GM03348 (cell line): ENCODE measurements around the gene OLA1.

Source experiments
- DNase-seq: peaks from one replicate; pipeline ENCODE4 v3.0.0; 2012; ENCODE audit warnings: low spot score

OLA1 gene

DNA sequence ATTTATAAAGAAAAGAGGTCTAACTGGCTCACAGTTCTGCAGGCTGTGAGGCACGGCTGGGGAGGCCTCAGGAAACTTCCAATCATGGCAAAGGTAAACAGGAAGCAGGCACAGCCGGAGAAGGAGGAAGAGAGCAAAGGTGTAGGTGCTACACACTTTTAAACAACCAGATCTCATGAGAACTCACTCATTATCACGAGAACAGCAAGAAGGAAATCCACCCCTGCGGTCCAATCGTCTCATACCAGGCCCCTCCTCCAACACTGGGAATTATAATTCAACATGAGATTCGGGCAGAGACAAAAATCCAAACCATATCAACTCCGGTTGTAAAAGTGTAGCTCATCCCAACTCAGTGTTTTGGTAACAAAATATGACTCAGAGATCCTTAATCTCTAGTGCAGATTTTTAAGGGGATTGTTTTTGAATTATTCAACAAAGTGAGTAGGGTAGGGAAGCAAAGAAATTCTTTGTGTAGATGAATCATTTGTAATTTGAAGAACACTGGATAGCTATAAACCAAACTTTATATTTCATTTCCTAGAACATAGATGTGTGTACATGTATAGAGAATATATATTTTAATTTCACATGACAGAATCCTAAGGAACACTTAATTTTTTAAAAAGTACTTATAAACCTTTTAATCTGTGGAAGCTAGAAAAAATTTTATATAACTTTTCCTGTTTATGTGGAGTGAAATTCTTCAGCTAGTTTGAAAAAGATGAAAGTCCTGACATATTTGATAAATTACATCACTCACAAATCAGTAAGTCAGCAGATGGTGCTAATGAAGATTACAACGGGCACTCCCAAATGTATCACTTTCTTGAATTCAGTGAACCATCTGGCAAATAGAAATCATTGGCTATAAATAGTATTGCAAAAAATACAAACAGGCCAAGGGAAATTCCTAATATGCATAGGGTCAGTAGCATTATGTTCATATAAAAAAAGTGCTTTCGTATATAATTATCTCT, 130.1 kb downstream of the OLA1 start:
- DNase-seq: peak; percentile 53

DNA sequence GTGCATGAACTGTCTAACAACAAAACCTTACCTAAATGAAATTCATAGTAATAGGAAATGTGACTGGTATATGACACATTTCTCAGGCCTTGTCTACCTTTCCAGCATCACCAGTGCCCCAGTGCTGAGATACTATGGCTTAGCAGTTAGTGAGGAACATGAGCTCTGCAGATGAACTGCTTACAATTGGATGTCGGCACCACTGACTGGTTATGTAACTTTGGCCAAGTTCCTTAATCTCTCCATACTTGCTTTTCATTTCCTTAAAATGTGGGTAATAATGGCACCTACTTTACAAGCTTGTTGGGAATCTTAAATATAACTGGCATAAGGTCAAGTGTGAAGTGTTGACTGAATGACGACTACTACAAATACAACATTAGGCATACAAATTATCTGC, 136.3 kb downstream of the OLA1 start:
- DNase-seq: no peak

DNA sequence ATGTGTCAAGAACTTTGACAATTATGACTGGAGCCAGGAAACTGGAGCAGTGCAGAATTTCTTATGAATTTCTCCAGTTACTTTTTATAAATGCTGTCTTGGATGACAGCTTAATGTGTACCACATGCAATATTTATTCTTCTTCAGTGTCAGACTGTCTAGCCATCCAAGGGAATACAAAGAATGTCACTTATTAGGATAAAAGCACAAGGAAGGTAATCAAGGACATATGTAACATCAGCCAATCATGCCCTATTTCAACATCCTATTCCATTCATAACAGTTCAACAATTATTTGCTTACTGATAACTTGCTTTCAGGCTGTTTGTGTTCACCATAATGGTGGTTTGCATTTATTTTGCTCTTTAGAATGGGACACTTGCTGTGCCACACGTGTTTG, 139.8 kb downstream of the OLA1 start:
- DNase-seq: no peak

DNA sequence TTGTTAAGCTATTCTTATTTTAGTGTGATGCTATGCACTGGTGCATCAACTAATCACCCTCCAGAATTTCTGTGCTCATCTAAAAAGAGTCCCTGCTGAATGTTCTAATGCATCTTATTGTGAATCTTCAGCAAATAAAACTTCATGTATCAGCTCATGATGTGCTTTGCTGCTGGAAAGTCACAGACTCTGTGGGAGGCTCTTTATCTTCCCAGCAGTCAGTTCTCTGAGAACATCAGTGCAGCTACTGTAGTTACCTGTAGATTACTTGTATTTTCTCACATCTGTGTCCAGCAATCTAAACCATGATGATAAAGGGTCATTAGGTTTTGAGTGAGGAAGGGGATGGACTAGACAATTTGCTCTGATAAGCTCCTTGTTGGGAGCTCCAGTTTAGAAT, 141.6 kb downstream of the OLA1 start:
- DNase-seq: no peak

DNA sequence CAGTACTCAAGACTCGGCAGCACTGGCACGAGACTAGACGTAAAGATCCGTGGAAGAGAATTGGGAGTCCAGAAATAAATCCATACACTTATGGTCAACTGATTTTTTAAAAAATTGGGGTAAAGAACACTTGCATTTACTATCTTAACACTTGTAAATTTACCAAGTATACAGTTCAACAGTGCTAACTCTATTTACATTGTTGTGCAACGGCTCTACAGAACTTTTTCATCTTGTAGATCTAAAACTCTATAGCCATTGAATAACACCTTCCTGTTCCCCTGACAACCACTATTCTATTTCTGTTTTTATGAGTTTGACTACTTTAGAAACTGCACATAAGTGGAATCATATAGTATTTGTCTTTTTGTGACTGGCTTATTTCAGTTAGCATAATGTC, 153.8 kb downstream of the OLA1 start:
- DNase-seq: no peak

DNA sequence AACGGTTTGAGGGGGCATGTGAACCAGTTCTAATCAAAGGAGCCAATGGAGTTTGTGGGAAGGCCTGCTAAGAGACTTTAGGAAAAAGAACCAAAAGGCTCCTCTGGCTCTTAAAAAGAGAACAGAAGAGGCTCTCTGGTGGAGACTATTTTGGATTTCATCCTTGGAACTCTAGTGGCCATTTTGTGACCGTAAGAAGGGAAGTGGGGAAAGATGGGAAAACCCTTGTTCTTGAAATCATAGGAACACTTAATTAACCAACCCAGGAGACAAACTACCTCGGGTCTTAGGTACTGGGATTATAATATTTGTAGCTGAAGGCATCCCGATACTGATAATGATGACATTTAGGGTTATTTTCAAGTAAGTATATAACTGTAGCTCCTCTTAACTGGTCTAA, 157.9 kb downstream of the OLA1 start:
- no peak for DNase-seq

DNA sequence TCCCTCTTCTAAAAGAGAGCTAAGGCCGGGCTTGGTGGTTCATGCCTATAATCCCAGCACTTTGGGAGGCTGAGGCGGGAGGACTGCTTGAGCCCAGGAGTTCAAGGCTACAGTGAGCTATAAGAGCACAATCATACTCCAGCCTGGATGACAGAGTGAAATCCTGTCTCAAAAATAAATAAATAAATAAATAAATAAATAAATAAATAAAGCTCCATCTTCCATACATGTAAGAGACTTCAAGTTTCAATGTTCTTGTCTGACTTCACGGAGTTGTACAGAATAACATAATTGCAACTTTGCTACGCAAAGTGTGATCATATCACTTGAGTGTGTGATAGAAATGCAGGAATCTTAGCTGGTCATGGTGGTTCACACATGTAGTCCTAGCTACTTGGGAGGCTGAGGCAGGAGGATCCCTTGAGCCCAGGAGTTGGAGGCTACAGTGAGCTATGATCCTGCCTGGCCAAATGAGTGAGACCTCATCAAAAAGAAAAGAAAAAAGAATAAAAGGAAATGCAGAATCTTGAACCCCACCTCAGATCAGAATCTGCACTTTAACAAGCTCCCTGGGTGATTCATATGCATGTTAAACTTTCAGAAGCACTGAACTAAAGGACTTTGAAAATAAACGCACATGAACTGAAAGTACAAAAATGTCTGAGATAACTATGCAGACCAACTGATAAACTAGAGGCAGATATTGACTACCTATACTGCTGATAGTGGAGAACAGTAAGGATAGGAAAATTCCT, 159.4 kb downstream of the OLA1 start:
- DNase-seq: no peak

DNA sequence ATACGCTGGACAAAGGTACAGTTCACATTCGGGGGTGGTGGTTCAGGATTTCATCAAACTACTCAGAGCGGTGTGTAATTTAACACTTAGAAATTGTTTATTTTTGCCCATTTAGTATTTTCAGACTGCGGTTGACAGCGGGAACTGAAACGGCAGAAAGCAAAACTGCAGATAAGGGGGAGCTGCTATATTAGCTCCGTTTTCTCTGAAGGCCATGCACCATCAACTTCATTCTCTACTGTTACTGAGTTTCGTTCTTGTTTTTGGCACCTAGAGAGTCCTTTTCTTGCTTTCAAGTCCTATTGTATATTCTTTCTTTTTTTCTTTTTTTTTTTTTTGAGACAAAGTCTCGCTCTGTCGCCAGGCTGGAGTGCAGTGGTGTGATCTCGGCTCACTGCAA, 161.6 kb downstream of the OLA1 start:
- DNase-seq: no peak

DNA sequence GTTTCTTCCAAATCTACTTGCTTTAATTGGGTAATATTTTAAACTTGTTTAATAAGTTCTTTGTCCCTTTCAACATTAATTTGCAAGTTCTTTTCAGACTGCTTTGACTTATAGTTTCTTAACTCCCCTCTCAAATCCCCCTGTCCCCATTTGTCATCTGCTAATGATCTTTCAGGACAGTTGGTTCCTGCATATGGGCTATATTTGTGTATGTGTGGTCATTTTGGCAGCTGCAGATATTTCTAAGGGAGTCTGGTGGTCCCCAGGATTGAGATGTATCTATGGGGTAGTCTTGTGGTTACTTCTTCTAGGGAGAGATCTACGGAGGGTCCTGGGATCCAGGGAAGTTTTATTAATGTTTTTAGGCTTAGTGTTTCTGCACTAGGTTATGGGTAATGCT, 162.6 kb downstream of the OLA1 start:
- DNase-seq: no peak

DNA sequence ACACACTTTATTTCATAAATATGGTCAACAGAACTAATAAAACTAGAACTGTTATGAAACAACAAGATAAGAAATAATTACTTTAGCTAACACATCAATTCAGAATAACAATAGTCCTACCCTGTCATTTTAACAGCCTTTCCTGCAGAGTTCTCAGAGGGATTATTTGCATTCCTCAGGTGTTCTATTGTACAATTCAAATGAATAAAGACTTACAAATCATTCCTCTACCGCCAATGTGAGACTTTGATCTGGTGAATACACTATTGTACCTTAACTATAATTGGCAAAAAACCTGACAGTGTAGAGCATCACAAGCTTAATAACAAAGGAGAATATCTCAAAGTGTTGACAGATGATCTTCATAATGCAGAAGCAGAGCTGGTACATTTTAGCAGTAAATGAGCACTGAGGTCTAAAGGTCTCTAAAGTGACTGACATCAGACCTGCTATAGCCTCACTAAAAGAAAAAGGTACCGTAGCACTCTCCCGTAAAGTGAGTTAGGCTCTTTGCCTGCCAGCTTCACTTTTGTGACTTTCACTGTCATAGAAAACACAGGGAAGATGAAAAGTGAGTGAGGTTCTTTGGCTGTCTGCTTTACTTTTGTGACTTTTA, 164.4 kb downstream of the OLA1 start:
- DNase-seq: no peak

DNA sequence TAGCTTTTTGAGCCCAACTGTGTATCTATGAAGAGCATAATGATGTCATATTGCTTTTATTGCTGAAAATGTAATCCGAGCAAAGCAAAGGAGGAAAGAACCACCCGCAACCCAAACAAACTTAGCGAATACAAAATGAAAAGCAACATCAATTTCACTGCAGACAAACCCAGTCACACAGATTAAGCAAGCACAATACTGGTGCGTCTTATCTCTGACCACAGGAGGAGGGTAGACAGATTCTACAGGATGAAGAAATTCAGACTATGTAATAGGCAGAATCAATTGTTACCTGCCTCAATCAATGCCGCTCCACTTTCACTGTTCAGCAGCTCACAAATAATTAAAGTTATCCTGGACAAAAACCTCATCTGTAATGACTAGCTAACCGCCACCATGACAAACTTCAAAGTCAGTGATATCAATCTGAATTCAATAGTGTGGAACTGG, 167.6 kb downstream of the OLA1 start:
- DNase-seq: no peak

DNA sequence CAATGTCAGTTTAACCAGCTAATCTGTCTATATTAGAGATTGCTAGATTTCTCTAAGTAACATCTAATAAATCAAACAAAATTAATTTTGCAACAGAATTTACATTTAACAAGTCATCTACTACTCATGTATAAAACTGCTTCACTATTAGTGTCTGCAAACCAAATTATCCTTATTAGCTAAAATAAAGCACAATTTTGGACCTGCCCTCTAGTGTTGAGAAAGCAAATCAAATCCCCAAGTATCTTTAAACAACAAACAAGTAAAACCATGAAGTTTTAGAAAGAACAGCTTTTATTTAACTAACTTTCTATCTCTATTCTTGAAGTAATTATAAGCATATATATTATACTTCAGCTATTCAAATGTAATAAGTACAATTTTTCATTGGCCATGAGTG, 170.1 kb downstream of the OLA1 start:
- peak; percentile 27 for DNase-seq

DNA sequence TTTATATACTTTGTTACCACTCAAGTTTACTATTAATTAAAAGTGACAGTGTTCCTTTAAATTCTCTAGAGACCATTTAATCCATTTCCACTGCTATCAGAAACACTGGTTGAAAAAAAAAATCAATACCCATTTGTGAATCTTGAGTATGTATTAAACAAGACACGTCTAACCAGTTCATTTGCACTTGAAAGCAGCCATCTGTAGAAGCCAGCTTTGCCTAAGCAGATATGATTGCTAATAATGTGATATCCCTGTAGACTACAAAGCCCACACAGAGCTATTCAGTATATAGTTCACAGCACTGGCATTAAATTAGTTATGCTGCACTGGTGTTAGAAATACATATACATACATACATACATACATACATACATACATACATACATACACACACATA, 171.4 kb downstream of the OLA1 start:
- no peak for DNase-seq

DNA sequence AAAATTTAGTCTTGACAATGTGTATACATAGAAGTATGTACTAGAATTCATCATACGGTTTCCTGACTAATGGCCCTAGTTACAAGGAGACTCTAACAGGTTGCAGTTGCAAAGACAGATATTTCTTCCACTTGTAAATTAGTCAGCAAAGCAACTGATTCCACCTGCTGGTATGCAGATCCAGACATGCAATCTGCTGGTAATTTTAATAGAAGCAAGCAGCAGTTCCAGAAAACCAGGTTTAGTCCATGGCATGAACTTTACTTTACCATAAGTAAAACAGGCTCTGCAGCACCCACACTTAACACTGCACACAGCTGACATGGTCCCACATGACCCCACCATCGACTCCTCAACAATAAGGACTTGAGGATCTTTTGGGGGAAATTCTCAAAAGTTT, 172.3 kb downstream of the OLA1 start:
- no peak for DNase-seq

DNA sequence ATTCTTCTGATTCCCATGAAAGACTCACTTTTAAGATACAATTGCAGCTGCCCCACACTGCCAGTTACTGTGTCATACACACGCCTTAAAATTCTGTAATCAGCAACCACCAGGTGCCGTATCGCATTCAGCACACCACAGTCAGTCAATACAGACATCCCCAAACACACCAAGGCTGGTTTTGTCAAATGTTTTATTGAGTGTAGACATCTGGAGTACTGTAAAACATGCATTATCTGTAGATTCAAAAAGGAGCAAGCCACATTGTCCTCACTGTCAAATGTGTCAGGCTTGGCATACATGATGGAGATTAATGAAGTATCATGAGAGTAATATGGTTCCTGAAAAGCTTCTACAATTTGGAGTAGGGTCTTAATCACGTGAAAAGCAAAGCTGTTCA, 173.5 kb downstream of the OLA1 start:
- DNase-seq: no peak

DNA sequence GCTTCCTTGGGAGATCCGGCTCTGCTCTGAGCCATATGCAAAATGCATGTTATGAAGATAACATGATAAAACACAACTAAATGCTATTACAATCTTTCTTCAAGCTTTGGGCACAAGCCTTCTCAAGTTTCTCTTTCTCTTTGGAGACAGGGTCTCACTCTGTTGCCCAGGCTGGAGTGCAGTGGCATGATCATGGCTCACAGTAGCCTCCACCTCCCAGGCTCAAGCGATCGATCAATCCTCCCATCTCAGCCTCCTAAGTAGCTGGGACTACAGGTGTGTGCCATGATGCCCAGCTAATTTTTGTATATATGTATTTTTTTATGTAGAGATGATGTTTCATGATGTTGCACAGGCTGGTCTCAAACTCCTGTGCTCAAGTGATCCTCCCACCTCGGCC, 175.5 kb downstream of the OLA1 start:
- no peak for DNase-seq

DNA sequence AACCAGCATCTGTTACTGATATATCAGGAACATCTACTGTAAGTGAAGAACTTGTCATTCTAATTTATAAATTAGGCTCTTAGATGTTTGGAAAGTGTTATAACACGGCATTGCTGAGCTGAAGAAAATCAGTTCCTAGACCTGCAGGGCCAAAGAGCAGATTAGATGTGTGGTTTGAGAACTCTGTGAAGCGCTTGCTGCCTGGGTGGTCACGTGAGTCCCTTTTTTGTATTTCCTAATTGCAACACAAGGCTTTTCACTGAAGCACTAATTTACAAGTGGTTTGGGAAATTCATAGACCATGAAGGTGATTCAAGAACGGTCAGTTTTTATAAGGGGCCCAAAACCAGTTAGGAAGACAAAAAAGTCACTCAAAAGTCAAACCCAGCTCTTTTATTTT, 176.3 kb downstream of the OLA1 start:
- DNase-seq: no peak

DNA sequence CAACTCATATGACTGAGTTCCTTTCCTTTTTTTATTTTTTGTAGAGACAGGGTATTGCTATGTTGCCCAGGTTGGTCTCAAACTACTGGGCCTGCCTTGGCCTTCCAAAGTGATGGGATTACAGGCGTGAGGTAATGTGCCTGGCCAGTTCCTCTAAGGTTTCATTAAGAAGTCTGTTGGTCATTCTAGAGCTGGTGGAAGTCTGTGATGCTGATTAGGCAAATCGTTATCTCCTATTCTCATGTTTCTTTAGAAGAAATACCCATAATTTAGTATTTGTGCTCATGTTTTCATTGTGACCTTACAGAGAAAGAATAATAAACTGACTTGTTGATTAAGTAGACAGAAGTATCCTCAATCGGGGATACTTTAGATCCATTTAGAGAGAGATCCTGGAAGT, 177.0 kb downstream of the OLA1 start:
- no peak for DNase-seq

DNA sequence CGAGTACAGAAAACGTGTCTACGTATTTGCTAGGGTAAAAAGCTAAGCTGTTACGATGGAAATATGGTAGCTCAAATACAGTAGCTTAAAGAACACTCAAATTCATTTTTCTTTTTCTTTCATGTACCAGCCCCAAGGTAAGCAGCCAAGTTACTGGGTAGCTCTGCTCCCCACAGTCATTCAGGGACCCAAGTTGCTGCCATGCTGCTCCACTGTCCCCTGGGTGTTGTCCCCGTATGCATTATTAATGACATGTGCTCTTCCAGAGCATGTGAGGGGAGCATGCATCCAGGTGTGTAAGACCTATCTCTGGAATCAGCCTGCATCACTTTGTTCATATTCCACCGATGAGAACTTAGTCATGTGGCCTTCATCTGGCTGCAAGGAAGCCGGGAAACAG, 178.1 kb downstream of the OLA1 start:
- DNase-seq: no peak

DNA sequence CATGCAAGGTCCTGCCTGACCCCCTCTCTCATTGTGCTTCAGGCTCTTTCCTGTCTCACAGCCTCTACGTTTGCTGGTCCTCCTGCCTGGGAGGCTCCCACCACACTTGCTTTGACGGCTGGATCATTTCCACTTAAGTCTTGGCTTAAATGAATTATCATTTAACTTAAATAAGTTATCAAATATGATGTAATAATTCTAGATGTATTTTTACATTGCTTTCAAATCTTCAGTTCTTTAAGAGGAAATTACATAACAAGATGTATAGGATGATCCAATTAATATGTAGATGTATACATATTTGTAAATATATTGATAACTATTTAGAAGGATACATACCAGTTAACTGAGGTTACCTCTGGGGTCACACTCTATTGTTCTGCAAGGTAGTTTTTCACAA, 180.5 kb downstream of the OLA1 start:
- DNase-seq: no peak

DNA sequence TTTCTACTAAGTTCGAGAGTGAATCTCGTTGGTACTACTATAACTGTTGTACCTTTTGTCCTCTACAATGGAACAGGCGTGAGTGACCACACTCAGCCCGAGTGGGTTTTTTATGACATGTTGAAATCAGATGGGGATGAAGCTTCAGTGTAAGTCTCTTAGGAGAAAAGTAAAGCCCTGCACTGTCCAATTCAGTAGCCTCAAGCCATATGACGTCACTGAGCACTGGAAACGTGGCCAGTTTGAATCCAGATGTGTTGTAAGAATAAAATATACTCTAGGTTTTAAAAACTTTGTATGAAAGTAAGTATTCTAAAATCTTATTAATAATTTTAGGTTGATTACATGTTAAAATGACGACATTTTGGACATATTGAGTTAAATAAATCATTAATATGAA, 181.5 kb downstream of the OLA1 start:
- no peak for DNase-seq

DNA sequence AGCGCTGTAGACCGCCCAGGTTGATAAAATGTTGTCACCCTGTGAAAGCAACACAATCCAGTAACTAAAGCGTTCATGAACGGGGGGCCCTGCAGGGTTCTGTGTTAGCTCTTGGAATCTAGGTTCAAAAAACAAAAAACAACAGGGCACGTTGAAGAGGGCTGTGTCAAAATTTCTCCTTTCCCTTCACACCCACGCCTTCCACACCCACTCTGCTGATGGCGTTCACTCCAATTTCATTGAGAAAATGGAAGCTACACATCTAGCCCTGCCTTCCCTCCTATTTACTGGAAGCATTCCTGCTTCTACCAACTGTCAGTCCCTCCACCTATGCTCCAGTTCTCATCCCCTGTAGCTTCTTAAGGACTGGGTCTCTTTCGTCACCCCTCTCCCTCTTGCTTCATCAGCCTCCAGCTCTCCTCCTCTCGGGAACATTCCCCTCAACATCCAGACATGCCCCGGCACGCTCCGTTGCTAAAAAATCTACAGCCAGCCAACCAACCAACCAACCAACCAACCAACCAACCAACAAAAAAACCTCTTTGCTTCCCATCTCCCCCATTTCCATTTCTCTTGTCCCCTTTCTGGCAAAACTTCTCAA, 184.7 kb downstream of the OLA1 start:
- no peak for DNase-seq

DNA sequence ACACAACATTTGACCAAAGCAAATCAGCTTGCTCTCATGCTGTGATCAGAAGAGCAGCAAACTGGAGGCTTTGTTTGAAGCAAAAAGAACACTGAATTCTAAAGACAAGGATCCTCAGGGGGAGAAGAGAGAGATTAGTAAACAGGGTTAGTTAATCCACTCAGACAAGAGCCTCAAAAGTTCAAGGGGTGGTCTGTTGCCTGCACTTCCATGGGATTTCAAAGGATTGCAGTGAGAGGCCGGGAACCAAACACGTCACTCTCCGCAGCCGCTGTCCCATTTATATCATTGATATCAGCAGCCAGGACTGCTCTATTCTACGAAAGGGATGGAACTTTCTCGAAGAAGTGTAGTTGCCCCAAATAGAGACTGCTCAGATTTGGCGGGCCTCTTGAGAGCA, 185.4 kb downstream of the OLA1 start:
- DNase-seq: no peak
